Esophagus muscularis mucosa (tissue), 3 donors: ENCODE data around the gene TRAPPC10.

Experiments
- CTCF ChIP-seq, 3 experiments: fragments of 200-600 bp in 2 of 3; fragments of 450-650 bp in 1 of 3; sonication (generic) in 2 of 3; IDR thresholded peaks; one replicate each; pipeline ENCODE4 v1.5.1; 2017 to 2019; ENCODE audit warnings: antibody characterized with exemption in 3 of 3, mild to moderate bottlenecking in 2 of 3, moderate library complexity in 1 of 3
- POLR2A ChIP-seq: fragments of 450-650 bp; IDR thresholded peaks from one replicate; pipeline ENCODE4 v1.6.1; 2017; ENCODE audit warnings: antibody characterized with exemption, moderate library complexity, mild to moderate bottlenecking, low read depth
- POLR2AphosphoS5 ChIP-seq, 2 donors: sonication (generic); formaldehyde crosslinking; IDR thresholded peaks; one replicate each; pipeline ENCODE4 v1.6.1; 2017; ENCODE audit warnings: antibody characterized with exemption in 2 of 2

GRCh38 chr21:44088401-44088780, 76.3 kb downstream of the TRAPPC10 start:
- TF ChIP-seq CTCF (IDR thresholded peaks at IDR 0.05) (no peak), POLR2A (no peak), POLR2AphosphoS5 (IDR thresholded peaks at IDR 0.05) (no peak)
